CD4-positive, alpha-beta T cell (primary cell): ENCODE data around the gene FAM3A. TPM values are rescaled to one million over a fixed set of nuclear protein-coding genes. Genes with fewer than 3 reads are reported as not detected.

Experiments
- ATAC-seq: fragments of 200-7000 bp; cut with Tn5 transposase; one replicate; pipeline ENCODE4 v1.10.0; 2022; ENCODE audit warnings: mild to moderate bottlenecking; ENCODE audit not compliant: poor library complexity
- CTCF ChIA-PET: fragments of 350-600 bp; sonication (Branson Sonifier 250); formaldehyde crosslinking; loops from one replicate; lab custom pipeline; 2021; ENCODE audit warnings: antibody characterized with exemption, inconsistent platforms; lab: Charles Lee
- POLR2A ChIA-PET: fragments of 350-600 bp; sonication (Branson Sonifier 250); formaldehyde crosslinking; loops from one replicate; lab custom pipeline; 2021; ENCODE audit warnings: antibody characterized with exemption, inconsistent platforms; lab: Charles Lee
- DNase-seq, 14 experiments: peaks; one replicate each; pipeline ENCODE4 v3.0.0-alpha.2; 2013 to 2020; ENCODE audit warnings: mixed read lengths in 2 of 14
- H3K27ac ChIP-seq, 2 donors: one replicate each; pipeline versions ENCODE4 v1.5.1 to v1.7.0; 2013; ENCODE audit warnings: low read length in 2 of 2, low read depth in 1 of 2, mild to moderate bottlenecking in 1 of 2
- H3K27me3 ChIP-seq, 2 experiments: 1 replicate in 1 of 2; 2 replicates in 1 of 2; pipeline versions ENCODE4 v1.6.1 to v1.7.0; 2013; ENCODE audit warnings: low read length in 2 of 2, control low read depth in 1 of 2, mild to moderate bottlenecking in 1 of 2, moderate library complexity in 1 of 2; ENCODE audit not compliant: insufficient read depth in 2 of 2, control insufficient read depth in 1 of 2
- H3K36me3 ChIP-seq: one replicate; pipeline ENCODE4 v1.6.1; 2013; ENCODE audit warnings: low read length, control low read depth; ENCODE audit not compliant: insufficient read depth
- H3K4me1 ChIP-seq: one replicate; pipeline ENCODE4 v1.6.1; 2013; ENCODE audit warnings: low read length, control low read depth; ENCODE audit not compliant: insufficient read depth
- H3K4me3 ChIP-seq: one replicate; pipeline ENCODE4 v1.5.1; 2013; ENCODE audit warnings: mild to moderate bottlenecking, low read length, moderate library complexity
- H3K9me3 ChIP-seq, 2 experiments: 1 replicate in 1 of 2; 2 replicates in 1 of 2; pipeline versions ENCODE4 v1.6.1 to v1.7.0; 2013; ENCODE audit warnings: low read length in 2 of 2, mild to moderate bottlenecking in 2 of 2, control low read depth in 1 of 2, moderate library complexity in 1 of 2; ENCODE audit not compliant: control insufficient read depth in 1 of 2, insufficient read depth in 1 of 2
- H3K27ac Mint-ChIP-seq: one replicate; pipeline ENCODE4 v1.8.0; 2020; ENCODE audit warnings: mixed read lengths
- H3K27me3 Mint-ChIP-seq: one replicate; pipeline ENCODE4 v1.8.0; 2021; ENCODE audit warnings: mixed read lengths
- H3K36me3 Mint-ChIP-seq: one replicate; pipeline ENCODE4 v1.8.0; 2021; ENCODE audit warnings: low read depth, mixed read lengths
- H3K4me1 Mint-ChIP-seq: one replicate; pipeline ENCODE4 v1.8.0; 2021; ENCODE audit warnings: low read depth, mixed read lengths
- H3K4me3 Mint-ChIP-seq: one replicate; pipeline ENCODE4 v1.8.0; 2020; ENCODE audit warnings: mild to moderate bottlenecking, mixed read lengths
- H3K9me3 Mint-ChIP-seq: one replicate; pipeline ENCODE4 v1.8.0; 2020; ENCODE audit warnings: mixed read lengths
- intact Hi-C, 2 experiments: fragments of 100-400 bp; cut with DNase I in 1 of 2; cut with micrococcal nuclease in 1 of 2; formaldehyde crosslinking; loops; one replicate each; pipeline versions ENCODE4 v1.15.1 to v1.9.0; 2023 to 2025; cut with DNase I, micrococcal nuclease
- total RNA-seq, 174 experiments: library from RNA in 2 of 174; stranded (reverse) in 2 of 174; gene quantifications; one replicate each; pipeline ENCODE4 v1.2.3 and lab custom pipeline; 2021 to 2026
- TF ChIP-seq, protein P1 (sequence below): fragments of 200-600 bp; IDR thresholded peaks from one replicate; pipeline ENCODE4 v1.8.0; 2022; ENCODE audit warnings: antibody characterized with exemption, mild to moderate bottlenecking

FAM3A gene
- total RNA-seq, 2 experiments from 2014 or later = 36.1 to 38.2 TPM

DNA sequence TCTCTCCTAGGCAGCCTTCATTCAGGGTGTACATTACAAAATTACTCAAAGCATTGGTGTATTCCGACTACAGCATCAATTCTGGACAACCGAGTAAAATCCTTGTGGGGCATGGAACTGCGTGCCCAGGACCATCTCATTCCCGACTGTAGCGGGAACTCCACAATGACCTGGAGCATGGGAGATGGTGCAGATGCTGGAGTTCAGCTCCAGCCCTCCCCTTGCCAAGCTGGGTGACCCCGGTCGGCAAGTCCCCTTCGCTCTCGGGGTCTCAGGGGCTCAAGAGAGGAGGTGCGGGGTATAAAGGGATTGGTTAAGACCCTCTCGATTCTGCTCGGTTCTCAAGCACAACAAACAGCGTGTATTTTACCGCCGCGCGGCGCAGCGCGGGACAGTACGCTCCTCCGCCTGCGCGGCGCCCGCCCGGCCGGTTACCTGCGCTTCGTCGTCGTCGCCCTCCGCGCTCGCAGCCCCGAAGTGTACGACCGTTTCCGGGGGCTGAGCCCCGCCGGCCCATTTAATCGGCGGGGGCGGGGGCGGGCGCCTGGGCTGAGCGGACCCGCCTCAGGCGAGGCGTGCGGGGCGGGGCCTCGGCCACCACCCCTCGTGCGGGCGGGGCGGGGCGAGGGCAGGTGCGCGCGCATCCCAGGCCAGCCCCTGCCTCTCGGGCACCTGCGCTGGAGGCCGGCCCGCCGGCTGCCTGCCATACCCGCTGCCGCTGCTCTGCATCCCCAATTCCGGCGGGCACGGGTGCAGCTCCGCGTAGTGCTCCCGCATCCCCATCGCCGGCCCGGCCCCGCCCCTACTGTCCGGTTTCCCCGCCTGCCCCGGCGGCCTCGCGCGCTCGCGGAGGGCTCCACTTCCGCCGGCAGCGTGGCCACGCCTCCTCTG lies 30.6 kb upstream of the FAM3A start, which contains the start of gene G6PD:
G6PD (minus strand) TSS at position 493 of the 891 bp plus-strand sequence. CDS start 691 bp downstream, outside the sequence.
- Mint-ChIP-seq H3K27ac (peak within 1 kb of the TSS; percentile 86), H3K4me3 (peak within 1 kb of the TSS; percentile 91), H3K27me3 (no peaks in the 10 kb centered on the region), H3K36me3 (peaks cover 32% of the 10 kb centered on the region), H3K4me1 (peaks cover 44% of the 10 kb centered on the region), H3K9me3 (no peaks in the 10 kb centered on the region)
- ATAC-seq = peak; percentile 72
- H3K36me3 ChIP-seq = peaks cover 8% of the 10 kb centered on the region
- peak; percentile 62 to 90 (median 78) for DNase-seq
- H3K4me3 ChIP-seq = peak within 1 kb of the TSS; percentile 88
- H3K9me3 ChIP-seq = no peaks in the 10 kb centered on the region
- ChIA-PET CTCF (interaction anchor here (0.5 kb wide), 1 partner anchor 22 kb away, joined by 4 read pairs; no protein-coding TSS in a partner anchor), POLR2A (interaction anchor here (0.7 to 1.9 kb wide), 4 partner anchors 148 to 620 kb away, joined by 3 to 8 read pairs (median 4); partner anchors contain the start of genes DKC1, HCFC1 and RPL10)
- peaks cover 71% of the 10 kb centered on the region for H3K4me1 ChIP-seq
- H3K27me3 ChIP-seq = no peaks in the 10 kb centered on the region
- H3K27ac ChIP-seq = peak within 1 kb of the TSS; percentile 81 to 92
- intact Hi-C loops = no loop called here
- TF ChIP-seq, protein P1, sequence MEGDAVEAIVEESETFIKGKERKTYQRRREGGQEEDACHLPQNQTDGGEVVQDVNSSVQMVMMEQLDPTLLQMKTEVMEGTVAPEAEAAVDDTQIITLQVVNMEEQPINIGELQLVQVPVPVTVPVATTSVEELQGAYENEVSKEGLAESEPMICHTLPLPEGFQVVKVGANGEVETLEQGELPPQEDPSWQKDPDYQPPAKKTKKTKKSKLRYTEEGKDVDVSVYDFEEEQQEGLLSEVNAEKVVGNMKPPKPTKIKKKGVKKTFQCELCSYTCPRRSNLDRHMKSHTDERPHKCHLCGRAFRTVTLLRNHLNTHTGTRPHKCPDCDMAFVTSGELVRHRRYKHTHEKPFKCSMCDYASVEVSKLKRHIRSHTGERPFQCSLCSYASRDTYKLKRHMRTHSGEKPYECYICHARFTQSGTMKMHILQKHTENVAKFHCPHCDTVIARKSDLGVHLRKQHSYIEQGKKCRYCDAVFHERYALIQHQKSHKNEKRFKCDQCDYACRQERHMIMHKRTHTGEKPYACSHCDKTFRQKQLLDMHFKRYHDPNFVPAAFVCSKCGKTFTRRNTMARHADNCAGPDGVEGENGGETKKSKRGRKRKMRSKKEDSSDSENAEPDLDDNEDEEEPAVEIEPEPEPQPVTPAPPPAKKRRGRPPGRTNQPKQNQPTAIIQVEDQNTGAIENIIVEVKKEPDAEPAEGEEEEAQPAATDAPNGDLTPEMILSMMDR = no peak

DNA sequence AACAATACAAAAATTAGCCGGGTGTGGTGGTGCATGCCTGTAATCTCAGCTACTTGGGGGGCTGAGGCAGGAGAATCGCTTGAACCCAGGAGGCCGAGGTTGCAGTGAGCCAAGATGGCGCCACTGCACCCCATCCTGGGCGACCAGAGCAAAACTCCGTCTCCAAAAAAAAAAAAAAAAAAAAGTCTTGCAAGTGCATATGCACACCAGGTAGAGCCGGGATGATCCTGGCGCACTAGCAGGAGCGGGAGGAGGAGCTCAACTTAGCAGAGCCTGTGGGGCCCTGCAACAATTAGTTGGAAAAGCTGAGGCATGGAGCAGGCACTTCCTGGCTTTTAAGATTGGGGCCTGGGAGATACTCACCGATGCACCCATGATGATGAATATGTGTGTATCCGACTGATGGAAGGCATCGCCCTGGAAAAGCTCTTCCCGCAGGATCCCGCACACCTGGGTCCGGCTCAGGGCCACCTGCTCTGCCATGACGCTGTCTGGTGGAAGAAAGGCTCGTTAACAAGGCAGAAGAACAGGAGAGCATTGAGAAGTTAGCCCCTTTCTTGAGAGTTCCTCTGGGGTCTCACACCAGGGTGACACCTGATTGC lies 29.7 kb upstream of the FAM3A start:
- TF ChIP-seq, protein P1 = no peak
- H3K27ac ChIP-seq = no peak overlapping the region
- intact Hi-C loops = no loop called here
- H3K4me3 Mint-ChIP-seq = peak overlapping the region; percentile 74
- CTCF ChIA-PET = no interaction called here
- peak overlapping the region; percentile 88 for H3K4me3 ChIP-seq
- H3K36me3 ChIP-seq = peaks cover 9% of the 10 kb centered on the region
- ATAC-seq = no peak
- H3K4me1 ChIP-seq = peaks cover 66% of the 10 kb centered on the region
- no peaks in the 10 kb centered on the region for H3K27me3 Mint-ChIP-seq
- no peaks in the 10 kb centered on the region for H3K9me3 ChIP-seq
- peaks cover 31% of the 10 kb centered on the region for H3K36me3 Mint-ChIP-seq
- no peak for DNase-seq
- H3K27ac Mint-ChIP-seq = peak overlapping the region; percentile 86
- POLR2A ChIA-PET = interaction anchor here (0.7 kb wide), 1 partner anchor 217 kb away, joined by 3 read pairs; the partner anchor contains the start of gene DKC1
- peaks cover 44% of the 10 kb centered on the region for H3K4me1 Mint-ChIP-seq
- H3K27me3 ChIP-seq = no peaks in the 10 kb centered on the region
- H3K9me3 Mint-ChIP-seq = no peaks in the 10 kb centered on the region

DNA sequence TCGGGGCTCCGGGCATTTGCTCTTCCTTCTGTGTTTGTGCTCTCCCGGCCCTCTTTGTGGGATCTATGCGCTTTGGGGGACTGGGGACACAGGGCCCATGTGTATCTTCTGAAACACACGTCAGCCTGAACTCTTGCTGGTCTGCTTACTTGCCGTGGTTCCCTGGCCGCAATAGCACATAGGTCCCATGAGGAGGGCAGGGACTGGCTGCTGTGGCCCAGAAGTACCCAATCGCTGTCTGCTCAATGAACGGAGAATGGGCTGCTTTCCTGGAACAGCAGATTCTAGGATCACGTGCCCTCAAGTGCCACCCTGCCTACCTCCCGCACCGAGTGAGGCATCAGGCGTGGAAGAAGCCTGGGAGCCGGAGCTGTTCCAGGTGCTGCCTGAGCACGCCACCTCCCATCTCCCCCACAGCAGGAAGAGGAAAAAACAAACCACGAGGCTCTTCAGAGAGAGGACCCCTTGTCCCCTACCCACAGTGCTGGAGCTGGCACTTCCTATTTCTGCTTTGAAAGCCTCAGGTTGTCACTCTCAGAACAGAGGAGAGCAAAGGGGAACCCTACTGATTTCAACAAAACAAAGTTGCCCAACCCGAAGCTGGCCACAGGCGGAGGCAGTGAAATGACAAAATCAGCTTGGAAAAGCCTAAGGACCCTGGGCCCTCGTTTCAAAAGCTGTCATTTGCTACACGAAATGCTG lies 26.8 kb upstream of the FAM3A start:
- Mint-ChIP-seq H3K36me3 (peaks cover 17% of the 10 kb centered on the region), H3K27me3 (no peaks in the 10 kb centered on the region), H3K27ac (peak overlapping the region; percentile 74), H3K9me3 (no peaks in the 10 kb centered on the region), H3K4me3 (peak overlapping the region; percentile 79), H3K4me1 (peaks cover 30% of the 10 kb centered on the region)
- TF ChIP-seq, protein P1 = no peak
- Histone ChIP-seq H3K27ac (peak overlapping the region; percentile 21 to 34), H3K4me1 (peaks cover 45% of the 10 kb centered on the region), H3K36me3 (peaks cover 12% of the 10 kb centered on the region), H3K27me3 (no peaks in the 10 kb centered on the region), H3K9me3 (no peaks in the 10 kb centered on the region), H3K4me3 (no peak overlapping the region)
- intact Hi-C loops = no loop called here
- ChIA-PET POLR2A (interaction anchor here (1.0 kb wide), 1 partner anchor 144 kb away, joined by 3 read pairs; the partner anchor contains the start of gene RPL10), CTCF (interaction anchor here (1.0 kb wide), 1 partner anchor 16 kb away, joined by 3 read pairs; no protein-coding TSS in a partner anchor)
- ATAC-seq (no peak), DNase-seq (peak in 3 of 14 experiments; percentile 26 to 51 (median 48))
